HepG2 (cell line): ENCODE results near the gene PSG3. TPM values are rescaled to one million over a fixed set of nuclear protein-coding genes. Genes with fewer than 3 reads are reported as not detected.

Experiments used
- ATAC-seq: fragments of 200-7000 bp; cut with Tn5 transposase; 3 replicates; pipeline ENCODE4 v1.9.1; 2020; ENCODE audit warnings: mild to moderate bottlenecking, moderate library complexity
- BruUV-seq: library from RNA; stranded (reverse); fragments of 400-500 nt; replicated peaks from 2 replicates; lab custom pipeline; 2021; lab: Mats Ljungman, UMichigan
- CTCF ChIA-PET: fragments of 300-600 bp; formaldehyde crosslinking; extraction: SDS; loops from one replicate; lab custom pipeline; 2021; ENCODE audit warnings: low total read pairs, inconsistent platforms, low intra/inter-chr PET ratio; lab: Yijun Ruan, JAX
- POLR2A ChIA-PET: fragments of 350-600 bp; sonication (Branson Sonifier 250); formaldehyde crosslinking; loops from one replicate; lab custom pipeline; 2020; ENCODE audit warnings: antibody characterized with exemption, inconsistent platforms; lab: Yijun Ruan, JAX
- DNase-seq: peaks from one replicate; pipeline ENCODE4 v3.0.0-alpha.2; 2015; ENCODE audit warnings: low spot score
- FAIRE-seq: peaks from 3 replicates; lab custom pipeline; 2011; peaks lifted over from hg19 to GRCh38; lab: Jason Lieb, UNC
- H2AFZ ChIP-seq: one replicate; pipeline ENCODE4 v1.6.1; 2011; ENCODE audit warnings: low read length, inconsistent platforms
- H3K27ac ChIP-seq: fragments of 300-600 bp; 3 replicates; pipeline ENCODE4 v1.8.0; 2011; ENCODE audit warnings: mixed run types, mild to moderate bottlenecking, mixed read lengths, low read length, inconsistent platforms; ENCODE audit not compliant: insufficient read depth; ENCODE audit errors: extremely low read length
- H3K27me3 ChIP-seq, 2 experiments: fragments of 200-600 bp in 1 of 2; 2 replicates in 1 of 2; 3 replicates in 1 of 2; pipeline versions ENCODE4 v1.6.0 to v1.8.0; 2011; ENCODE audit warnings: low read length in 2 of 2, mild to moderate bottlenecking in 2 of 2, moderate library complexity in 2 of 2, inconsistent platforms in 1 of 2; ENCODE audit not compliant: insufficient read depth in 2 of 2, control insufficient read depth in 1 of 2
- H3K36me3 ChIP-seq, 2 experiments: fragments of 200-600 bp in 1 of 2; replicated peaks in 1 of 2; 2 replicates in 1 of 2; 3 replicates in 1 of 2; pipeline versions ENCODE4 v1.5.1 to v1.8.0; 2011; ENCODE audit warnings: low read length in 2 of 2, inconsistent platforms in 1 of 2; ENCODE audit not compliant: insufficient read depth in 2 of 2, control insufficient read depth in 1 of 2
- H3K4me1 ChIP-seq: 2 replicates; pipeline ENCODE4 v1.5.1; 2012; ENCODE audit warnings: low read length, inconsistent platforms; ENCODE audit not compliant: insufficient read depth
- H3K4me2 ChIP-seq: 2 replicates; pipeline ENCODE4 v1.6.0; 2011; ENCODE audit warnings: low read depth, low read length, inconsistent platforms
- H3K4me3 ChIP-seq, 3 experiments: fragments of 200-600 bp in 1 of 3; sonication (generic), shearing (Covaris generic) in 1 of 3; replicated peaks in 1 of 3; 2 replicates each; pipeline ENCODE4 v1.5.1; 2011 to 2016; ENCODE audit warnings: low read length in 3 of 3, inconsistent platforms in 2 of 3, low read depth in 2 of 3, mild to moderate bottlenecking in 2 of 3, control low read depth in 1 of 3, mixed read lengths in 1 of 3; ENCODE audit not compliant: insufficient read depth in 1 of 3
- H3K79me2 ChIP-seq: one replicate; pipeline ENCODE4 v1.6.1; 2011; ENCODE audit warnings: low read length, inconsistent platforms; ENCODE audit not compliant: insufficient read depth
- H3K9ac ChIP-seq: 2 replicates; pipeline ENCODE4 v1.6.0; 2011; ENCODE audit warnings: mild to moderate bottlenecking, low read depth, low read length, inconsistent platforms; ENCODE audit not compliant: insufficient read depth
- H3K9me3 ChIP-seq: 2 replicates; pipeline ENCODE4 v1.5.1; 2012; ENCODE audit warnings: mild to moderate bottlenecking, low read length
- H4K20me1 ChIP-seq: 2 replicates; pipeline ENCODE4 v1.6.0; 2011; ENCODE audit warnings: inconsistent platforms, mild to moderate bottlenecking, low read length, moderate library complexity; ENCODE audit not compliant: insufficient read depth
- CHCHD3 ChIP-seq: sonication (generic); formaldehyde crosslinking; IDR thresholded peaks from 2 replicates; pipeline ENCODE4 v1.8.0; 2022; ENCODE audit warnings: mild to moderate bottlenecking, missing genetic modification reagents, moderate library complexity
- CHD4 ChIP-seq: fragments of 200-600 bp; sonication (generic); IDR thresholded peaks from 2 replicates; pipeline ENCODE4 v1.7.0; 2017; ENCODE audit warnings: mild to moderate bottlenecking, low read length, borderline replicate concordance
- ELF3 ChIP-seq: IDR thresholded peaks from 2 replicates; pipeline ENCODE4 v1.6.1; 2016; ENCODE audit warnings: missing genetic modification reagents, missing compliant biosample characterization
- POGZ ChIP-seq: sonication (generic); formaldehyde crosslinking; IDR thresholded peaks from 2 replicates; pipeline ENCODE4 v1.4.0; 2020; ENCODE audit warnings: mild to moderate bottlenecking, missing genetic modification reagents
- TEAD3 ChIP-seq: optimal IDR thresholded peaks from 2 replicates; pipeline ENCODE3; 2016; ENCODE audit warnings: borderline replicate concordance
- ZBTB20 ChIP-seq: sonication (generic); formaldehyde crosslinking; IDR thresholded peaks from 2 replicates; pipeline ENCODE4 v1.8.1; 2023; ENCODE audit warnings: missing genetic modification reagents, low read depth, mild to moderate bottlenecking, borderline replicate concordance
- ZBTB3 ChIP-seq: sonication (generic); formaldehyde crosslinking; IDR thresholded peaks from 2 replicates; pipeline ENCODE4 v1.4.0; 2020; ENCODE audit warnings: low read depth, mild to moderate bottlenecking, moderate library complexity, missing genetic modification reagents, borderline replicate concordance
- ZFAT ChIP-seq: sonication (generic); formaldehyde crosslinking; conservative IDR thresholded peaks from 2 replicates; pipeline ENCODE4 v1.8.1; 2023; ENCODE audit warnings: missing genetic modification reagents, inconsistent platforms
- ZNF296 ChIP-seq: sonication (generic); formaldehyde crosslinking; conservative IDR thresholded peaks from 2 replicates; pipeline ENCODE4 v1.5.0; 2020; ENCODE audit warnings: mild to moderate bottlenecking, missing genetic modification reagents
- ZNF781 ChIP-seq: sonication (generic); formaldehyde crosslinking; IDR thresholded peaks from 2 replicates; pipeline ENCODE4 v1.5.1; 2020; ENCODE audit warnings: borderline replicate concordance, mild to moderate bottlenecking, missing genetic modification reagents; ENCODE audit errors: not compliant biosample characterization
- ZSCAN29 ChIP-seq: sonication (generic); formaldehyde crosslinking; conservative IDR thresholded peaks from 2 replicates; pipeline ENCODE4 v1.4.0; 2020; ENCODE audit warnings: mild to moderate bottlenecking, missing genetic modification reagents
- WGBS: methylation state at CpG from one replicate; pipeline ENCODE4 v1.1.6; 2017; ENCODE audit warnings: low lambda C conversion rate; 5-methylcytosine and 5-hydroxymethylcytosine counted together
- in situ Hi-C: cut with HindIII; loops from 2 replicates; pipeline ENCODE4 v1.10.0; 2017; ENCODE audit warnings: low pct_unique_long_range_greater_than_20kb; ENCODE audit not compliant: extremely low pct_ligation_motif_present
- intact Hi-C: fragments of 100-400 bp; cut with micrococcal nuclease; formaldehyde crosslinking; loops from one replicate; pipeline ENCODE4 v1.10.0; 2022; ENCODE audit not compliant: unreplicated experiment
- polyA plus RNA-seq, 8 experiments: library from polyadenylated mRNA; depleted of rRNA in 3 of 8; stranded (reverse) in 7 of 8; unstranded in 1 of 8; fragments of >200 nt; fragmentation: Illumina TruSeq in 4 of 8; extraction: Trizol in 4 of 8; gene quantifications; 2 replicates each; pipeline versions ENCODE4 v1.2.1 to v1.2.3, GENCODE V29; 2011 to 2016; ENCODE audit warnings: low read depth in 4 of 8, missing spikeins in 1 of 8, mixed read lengths in 1 of 8; ENCODE audit not compliant: insufficient read depth in 1 of 8
- total RNA-seq, 5 experiments: library from RNA; depleted of rRNA; stranded (reverse); fragments of >200 nt; fragmentation: Illumina TruSeq; extraction: Trizol; gene quantifications; 2 replicates each; pipeline ENCODE4 v1.2.3, GENCODE V29; 2016; ENCODE audit warnings: low read depth in 1 of 5
- TF ChIP-seq, protein P1 (sequence below): sonication (generic); formaldehyde crosslinking; IDR thresholded peaks from 2 replicates; pipeline ENCODE4 v1.5.1; 2020; ENCODE audit warnings: missing genetic modification reagents, mild to moderate bottlenecking, borderline replicate concordance
- TF ChIP-seq, protein P2 (sequence below): IDR thresholded peaks from 2 replicates; pipeline ENCODE4 v1.6.1; 2018; ENCODE audit warnings: missing genetic modification reagents
- TF ChIP-seq, protein P3 (sequence below): sonication (generic); formaldehyde crosslinking; IDR thresholded peaks from 2 replicates; pipeline ENCODE4 v1.5.1; 2020; ENCODE audit warnings: missing genetic modification reagents, mild to moderate bottlenecking, borderline replicate concordance
- TF ChIP-seq, protein P4 (sequence below): sonication (generic); formaldehyde crosslinking; IDR thresholded peaks from 2 replicates; pipeline ENCODE4 v1.8.0; 2022; ENCODE audit warnings: missing genetic modification reagents, mild to moderate bottlenecking, moderate library complexity, borderline replicate concordance

PSG3 gene
- total and polyA plus RNA-seq, 2 of the 13 experiments (the other 11 are each of a cell fraction or from before 2014, with no cell fraction given), result 0.07 TPM; not detected in 1

DNA sequence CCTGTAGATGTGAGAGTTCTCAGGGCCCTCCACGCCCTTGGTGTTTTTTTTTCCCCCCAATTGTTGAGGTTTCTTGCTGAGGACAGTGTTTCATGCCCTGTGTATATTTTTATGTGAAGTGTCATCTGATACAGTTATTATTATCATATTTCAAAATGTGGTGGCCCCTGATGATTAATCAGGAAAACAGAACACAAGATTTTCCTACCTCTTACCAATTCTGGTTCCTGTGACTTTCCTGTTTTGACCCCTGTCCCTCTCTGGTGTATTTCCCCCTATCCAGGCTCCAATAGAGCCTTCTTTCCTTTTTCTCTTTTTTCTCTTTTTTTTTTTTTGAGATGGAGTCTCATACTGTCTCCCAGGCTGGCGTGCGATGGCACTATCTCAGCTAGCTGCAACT lies 24.6 kb upstream of the PSG3 start (continued):
- TF ChIP-seq ZNF781 (CRISPR knock-in tag), result no peak
- TF ChIP-seq POGZ (CRISPR knock-in tag), result no peak
- TF ChIP-seq CHD4, result no peak

DNA sequence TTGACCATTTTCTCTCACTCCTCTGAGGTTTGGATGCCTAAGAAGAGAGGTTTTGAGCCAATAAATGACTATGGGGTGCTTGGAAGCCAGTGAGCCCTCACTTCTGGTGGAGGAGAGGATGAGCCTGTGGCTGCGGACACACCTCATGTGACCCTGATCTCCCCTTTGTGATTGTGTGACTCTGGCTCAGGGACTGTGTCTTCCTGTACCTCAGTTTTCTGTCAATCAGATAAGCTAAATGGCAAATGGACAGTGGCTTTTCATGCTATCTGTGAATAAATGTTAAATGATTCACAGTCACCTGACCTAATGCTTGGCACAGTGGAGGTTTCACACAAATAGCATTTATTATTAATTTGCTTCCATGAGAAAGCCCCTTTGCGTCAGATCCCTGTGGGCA lies 22.5 kb upstream of the PSG3 start:
- H4K20me1 ChIP-seq, result no peaks in the 10 kb centered on the region
- no peaks in the 10 kb centered on the region for H3K9me3 ChIP-seq
- no peak overlapping the region for H3K4me3 ChIP-seq
- ChIA-PET POLR2A (no interaction called here), CTCF (no interaction called here)
- H2AFZ ChIP-seq, result no peak overlapping the region
- in situ Hi-C loops, result no loop called here
- no peaks in the 10 kb centered on the region for H3K36me3 ChIP-seq
- no peak for FAIRE-seq
- H3K4me1 ChIP-seq, result no peaks in the 10 kb centered on the region
- H3K79me2 ChIP-seq, result no peaks in the 10 kb centered on the region
- BruUV-seq, result no TSS peak
- 43% methylated on average over 2 of the region's 2 CpGs for WGBS
- no peaks in the 10 kb centered on the region; a peak in 1 of 5 replicates for H3K27me3 ChIP-seq
- no peak for ATAC-seq
- no peak overlapping the region for H3K9ac ChIP-seq
- no peak overlapping the region for H3K4me2 ChIP-seq
- H3K27ac ChIP-seq, result no peak overlapping the region
- intact Hi-C loops, result loop anchor here (10.0 kb wide), 1 partner anchor 68 kb away; no protein-coding TSS in a partner anchor
- DNase-seq, result no peak
- no peak for TF ChIP-seq CHCHD3 (CRISPR knock-in tag)
- no peak for TF ChIP-seq ZBTB20
- TF ChIP-seq ELF3 (CRISPR knock-in tag), result no peak
- TF ChIP-seq, protein P1, sequence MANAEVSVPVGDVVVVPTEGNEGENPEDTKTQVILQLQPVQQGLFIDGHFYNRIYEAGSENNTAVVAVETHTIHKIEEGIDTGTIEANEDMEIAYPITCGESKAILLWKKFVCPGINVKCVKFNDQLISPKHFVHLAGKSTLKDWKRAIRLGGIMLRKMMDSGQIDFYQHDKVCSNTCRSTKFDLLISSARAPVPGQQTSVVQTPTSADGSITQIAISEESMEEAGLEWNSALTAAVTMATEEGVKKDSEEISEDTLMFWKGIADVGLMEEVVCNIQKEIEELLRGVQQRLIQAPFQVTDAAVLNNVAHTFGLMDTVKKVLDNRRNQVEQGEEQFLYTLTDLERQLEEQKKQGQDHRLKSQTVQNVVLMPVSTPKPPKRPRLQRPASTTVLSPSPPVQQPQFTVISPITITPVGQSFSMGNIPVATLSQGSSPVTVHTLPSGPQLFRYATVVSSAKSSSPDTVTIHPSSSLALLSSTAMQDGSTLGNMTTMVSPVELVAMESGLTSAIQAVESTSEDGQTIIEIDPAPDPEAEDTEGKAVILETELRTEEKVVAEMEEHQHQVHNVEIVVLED (CRISPR knock-in tag), result no peak
- TF ChIP-seq TEAD3 (CRISPR knock-in tag), result no peak
- TF ChIP-seq, protein P2, sequence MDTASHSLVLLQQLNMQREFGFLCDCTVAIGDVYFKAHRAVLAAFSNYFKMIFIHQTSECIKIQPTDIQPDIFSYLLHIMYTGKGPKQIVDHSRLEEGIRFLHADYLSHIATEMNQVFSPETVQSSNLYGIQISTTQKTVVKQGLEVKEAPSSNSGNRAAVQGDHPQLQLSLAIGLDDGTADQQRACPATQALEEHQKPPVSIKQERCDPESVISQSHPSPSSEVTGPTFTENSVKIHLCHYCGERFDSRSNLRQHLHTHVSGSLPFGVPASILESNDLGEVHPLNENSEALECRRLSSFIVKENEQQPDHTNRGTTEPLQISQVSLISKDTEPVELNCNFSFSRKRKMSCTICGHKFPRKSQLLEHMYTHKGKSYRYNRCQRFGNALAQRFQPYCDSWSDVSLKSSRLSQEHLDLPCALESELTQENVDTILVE (CRISPR knock-in tag), result no peak
- TF ChIP-seq, protein P3, sequence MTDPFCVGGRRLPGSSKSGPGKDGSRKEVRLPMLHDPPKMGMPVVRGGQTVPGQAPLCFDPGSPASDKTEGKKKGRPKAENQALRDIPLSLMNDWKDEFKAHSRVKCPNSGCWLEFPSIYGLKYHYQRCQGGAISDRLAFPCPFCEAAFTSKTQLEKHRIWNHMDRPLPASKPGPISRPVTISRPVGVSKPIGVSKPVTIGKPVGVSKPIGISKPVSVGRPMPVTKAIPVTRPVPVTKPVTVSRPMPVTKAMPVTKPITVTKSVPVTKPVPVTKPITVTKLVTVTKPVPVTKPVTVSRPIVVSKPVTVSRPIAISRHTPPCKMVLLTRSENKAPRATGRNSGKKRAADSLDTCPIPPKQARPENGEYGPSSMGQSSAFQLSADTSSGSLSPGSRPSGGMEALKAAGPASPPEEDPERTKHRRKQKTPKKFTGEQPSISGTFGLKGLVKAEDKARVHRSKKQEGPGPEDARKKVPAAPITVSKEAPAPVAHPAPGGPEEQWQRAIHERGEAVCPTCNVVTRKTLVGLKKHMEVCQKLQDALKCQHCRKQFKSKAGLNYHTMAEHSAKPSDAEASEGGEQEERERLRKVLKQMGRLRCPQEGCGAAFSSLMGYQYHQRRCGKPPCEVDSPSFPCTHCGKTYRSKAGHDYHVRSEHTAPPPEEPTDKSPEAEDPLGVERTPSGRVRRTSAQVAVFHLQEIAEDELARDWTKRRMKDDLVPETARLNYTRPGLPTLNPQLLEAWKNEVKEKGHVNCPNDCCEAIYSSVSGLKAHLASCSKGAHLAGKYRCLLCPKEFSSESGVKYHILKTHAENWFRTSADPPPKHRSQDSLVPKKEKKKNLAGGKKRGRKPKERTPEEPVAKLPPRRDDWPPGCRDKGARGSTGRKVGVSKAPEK (CRISPR knock-in tag), result no peak
- TF ChIP-seq ZBTB3 (CRISPR knock-in tag), result no peak
- TF ChIP-seq ZSCAN29, result no peak
- TF ChIP-seq, protein P4, sequence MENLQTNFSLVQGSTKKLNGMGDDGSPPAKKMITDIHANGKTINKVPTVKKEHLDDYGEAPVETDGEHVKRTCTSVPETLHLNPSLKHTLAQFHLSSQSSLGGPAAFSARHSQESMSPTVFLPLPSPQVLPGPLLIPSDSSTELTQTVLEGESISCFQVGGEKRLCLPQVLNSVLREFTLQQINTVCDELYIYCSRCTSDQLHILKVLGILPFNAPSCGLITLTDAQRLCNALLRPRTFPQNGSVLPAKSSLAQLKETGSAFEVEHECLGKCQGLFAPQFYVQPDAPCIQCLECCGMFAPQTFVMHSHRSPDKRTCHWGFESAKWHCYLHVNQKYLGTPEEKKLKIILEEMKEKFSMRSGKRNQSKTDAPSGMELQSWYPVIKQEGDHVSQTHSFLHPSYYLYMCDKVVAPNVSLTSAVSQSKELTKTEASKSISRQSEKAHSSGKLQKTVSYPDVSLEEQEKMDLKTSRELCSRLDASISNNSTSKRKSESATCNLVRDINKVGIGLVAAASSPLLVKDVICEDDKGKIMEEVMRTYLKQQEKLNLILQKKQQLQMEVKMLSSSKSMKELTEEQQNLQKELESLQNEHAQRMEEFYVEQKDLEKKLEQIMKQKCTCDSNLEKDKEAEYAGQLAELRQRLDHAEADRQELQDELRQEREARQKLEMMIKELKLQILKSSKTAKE (CRISPR knock-in tag), result no peak
- no peak for TF ChIP-seq ZNF296
- no peak for TF ChIP-seq ZFAT (CRISPR knock-in tag)
